Measurements from ENCODE around the gene MAD2L2.

MAD2L2 gene

GRCh38 chr1:11682799-11683198 lies 1.9 kb upstream of the MAD2L2 start:
- no peak for TF ChIP-seq GATA3 (IDR thresholded peaks at IDR 0.05; ENCODE audit: low read depth, low read length)
- TF ChIP-seq GATA2 (IDR thresholded peaks at IDR 0.05; ENCODE audit: low read depth, low read length), result no peak

- TF ChIP-seq GATA2 (IDR thresholded peaks at IDR 0.05; ENCODE audit: low read depth, low read length), result no peak
- no peak for TF ChIP-seq GATA3 (IDR thresholded peaks at IDR 0.05; ENCODE audit: low read depth, low read length)
Observed at GRCh38 chr1:11682287-11682771, 1.4 kb upstream of the MAD2L2 start.

DNA sequence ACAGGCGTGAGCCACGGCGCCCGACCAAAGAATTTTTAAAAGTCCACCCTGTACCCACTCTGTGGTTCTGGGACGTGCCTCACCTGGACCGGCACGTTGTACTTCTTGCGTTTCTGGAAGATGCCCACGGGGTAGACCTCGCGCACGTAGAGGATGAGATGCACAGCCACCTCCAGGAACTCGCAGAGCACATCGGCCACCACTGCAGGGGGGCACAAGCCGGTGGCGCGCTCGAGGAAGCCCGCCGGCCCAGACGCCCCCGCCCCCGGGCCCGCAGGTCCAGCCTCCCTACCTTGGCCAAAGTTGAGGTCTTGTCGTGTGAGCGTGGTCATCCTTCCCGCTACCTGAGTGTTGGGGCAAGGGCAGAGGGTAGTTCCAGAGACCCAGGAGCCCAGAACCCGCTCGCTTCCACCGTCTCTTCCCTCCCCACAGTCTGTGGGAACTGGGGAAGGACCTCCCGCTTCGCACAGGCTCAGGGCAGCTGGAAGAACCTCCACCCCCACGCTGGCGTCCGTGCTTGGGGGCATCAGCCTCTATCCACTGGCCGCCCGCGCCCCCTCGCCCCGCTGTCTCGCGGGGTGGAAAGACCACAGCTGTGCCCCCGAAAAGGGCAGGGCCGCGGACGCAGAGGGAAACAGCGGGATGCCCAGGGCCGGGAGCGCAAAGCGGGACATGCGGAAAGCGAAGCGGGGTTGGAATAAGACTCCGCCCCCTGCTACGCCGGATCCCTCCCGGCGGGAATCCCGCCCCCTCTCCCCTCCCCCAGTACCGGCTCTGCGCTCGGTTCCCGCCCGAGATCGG lies 478 bp downstream of the MAD2L2 start:
- TF ChIP-seq GATA3 (IDR thresholded peaks at IDR 0.05; ENCODE audit: low read depth, low read length) (no peak), GATA2 (IDR thresholded peaks at IDR 0.05; ENCODE audit: low read depth, low read length) (no peak)

DNA sequence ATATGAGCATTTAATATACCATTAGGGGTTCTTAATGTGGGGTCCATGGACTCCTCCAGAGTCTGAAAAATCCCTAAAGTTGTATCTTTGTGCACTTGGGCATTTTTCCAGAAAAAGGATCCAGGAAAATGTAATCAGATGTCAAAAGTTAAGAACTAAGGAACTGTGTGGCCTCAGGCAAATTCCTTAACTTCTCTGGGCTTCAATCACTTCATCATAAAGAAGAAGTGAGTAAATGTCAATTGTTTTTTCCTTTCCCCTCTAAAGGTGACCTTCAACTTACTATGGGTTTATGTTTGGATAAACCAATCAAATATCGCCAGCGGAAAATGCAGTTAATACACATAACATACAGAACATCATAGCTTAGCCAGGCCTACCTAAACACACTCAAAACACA lies 2.5 kb downstream of the MAD2L2 start:
- TF ChIP-seq GATA2 (IDR thresholded peaks at IDR 0.05; ENCODE audit: low read depth, low read length) (no peak), GATA3 (IDR thresholded peaks at IDR 0.05; ENCODE audit: low read depth, low read length) (no peak)

- TF ChIP-seq GATA3 (IDR thresholded peaks at IDR 0.05; ENCODE audit: low read depth, low read length) (no peak), GATA2 (IDR thresholded peaks at IDR 0.05; ENCODE audit: low read depth, low read length) (no peak)
Observed at GRCh38 chr1:11676386-11677103, 4.4 kb downstream of the MAD2L2 start.

GRCh38 chr1:11675325-11675724 lies 5.6 kb downstream of the MAD2L2 start:
- TF ChIP-seq GATA3 (IDR thresholded peaks at IDR 0.05; ENCODE audit: low read depth, low read length) (no peak), GATA2 (IDR thresholded peaks at IDR 0.05; ENCODE audit: low read depth, low read length) (no peak)

DNA sequence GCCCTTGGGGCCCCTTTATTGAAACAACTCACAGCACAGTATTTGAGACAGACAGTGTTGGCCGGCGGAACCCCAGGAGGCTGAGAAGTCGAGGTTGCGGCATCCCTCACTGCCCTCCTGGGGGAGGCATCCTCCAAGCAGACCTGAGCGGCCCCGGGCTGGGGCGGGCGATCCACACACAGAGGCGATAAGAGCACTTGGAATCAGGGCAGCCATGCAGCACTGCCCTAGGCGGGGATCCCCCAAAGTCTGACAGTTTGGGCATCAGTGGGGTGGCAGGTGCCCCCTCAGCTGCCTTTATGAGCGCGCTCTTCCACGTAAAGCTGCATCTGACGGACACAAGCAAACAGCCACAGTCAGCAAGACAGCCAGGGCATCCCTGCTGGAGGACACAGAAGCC lies 6.5 kb downstream of the MAD2L2 start:
- TF ChIP-seq GATA2 (IDR thresholded peaks at IDR 0.05; ENCODE audit: low read depth, low read length) (no peak), GATA3 (IDR thresholded peaks at IDR 0.05; ENCODE audit: low read depth, low read length) (no peak)

DNA sequence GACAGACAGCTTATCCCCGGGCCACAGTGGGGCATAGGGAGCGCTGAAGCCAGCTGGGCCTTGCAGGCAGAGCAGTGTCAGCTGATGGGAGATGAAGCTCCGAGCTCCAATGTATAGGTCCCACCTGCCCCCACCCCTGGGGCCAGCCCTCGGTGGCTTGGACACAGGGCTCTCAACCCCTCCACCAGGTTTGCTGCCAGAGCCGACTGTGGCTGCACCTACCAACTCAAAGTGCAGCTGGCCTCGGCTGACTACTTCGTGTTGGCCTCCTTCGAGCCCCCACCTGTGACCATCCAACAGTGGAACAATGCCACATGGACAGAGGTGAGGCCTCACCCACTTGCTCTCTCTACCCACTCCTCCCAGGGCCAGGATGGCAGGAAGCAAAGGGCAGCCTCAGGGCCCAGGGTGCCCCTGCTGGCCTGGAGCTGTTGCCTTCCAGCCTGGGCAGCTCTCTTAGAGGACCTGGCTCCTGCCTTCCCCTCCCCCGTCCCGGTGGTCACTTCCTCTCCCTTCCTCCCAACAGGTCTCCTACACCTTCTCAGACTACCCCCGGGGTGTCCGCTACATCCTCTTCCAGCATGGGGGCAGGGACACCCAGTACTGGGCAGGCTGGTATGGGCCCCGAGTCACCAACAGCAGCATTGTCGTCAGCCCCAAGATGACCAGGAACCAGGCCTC lies 7.7 kb downstream of the MAD2L2 start:
- no peak for TF ChIP-seq GATA2 (IDR thresholded peaks at IDR 0.05; ENCODE audit: low read depth, low read length)
- no peak for TF ChIP-seq GATA3 (IDR thresholded peaks at IDR 0.05; ENCODE audit: low read depth, low read length)

DNA sequence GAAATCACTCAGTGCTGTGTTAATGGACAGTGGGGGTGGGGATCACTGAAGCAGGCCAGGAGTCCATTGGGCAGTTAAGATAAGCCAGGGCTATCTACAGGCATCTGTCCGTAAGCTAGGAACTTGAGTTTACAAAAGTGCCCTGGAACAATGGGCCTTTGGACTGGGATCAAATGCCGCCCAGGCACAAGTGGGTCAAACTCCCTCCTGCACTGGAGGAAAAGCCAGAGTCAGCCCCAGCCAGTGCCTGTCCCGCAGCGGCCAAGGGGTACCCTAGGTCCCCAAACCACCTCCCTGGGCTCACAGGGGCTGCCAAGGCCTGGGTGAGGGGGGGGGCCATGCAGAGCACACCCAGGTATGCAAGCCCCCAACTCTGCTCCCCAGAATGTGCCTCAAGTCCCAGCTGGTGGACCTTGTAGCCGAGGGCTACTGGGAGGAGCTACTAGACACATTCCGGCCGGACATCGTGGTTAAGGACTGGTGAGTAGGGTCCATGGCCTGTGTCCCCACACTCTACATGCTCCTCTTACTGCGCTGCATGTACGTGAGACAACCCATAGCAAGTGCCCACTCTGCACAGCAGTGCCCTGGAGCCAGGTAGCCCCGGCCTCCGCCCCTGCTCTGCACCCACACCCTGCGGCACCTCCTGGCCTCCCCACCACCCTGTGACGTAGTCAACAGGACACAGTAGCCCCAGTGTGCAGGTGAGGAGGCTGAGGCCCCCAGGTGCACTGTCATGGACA lies 9.2 kb downstream of the MAD2L2 start:
- no peak for TF ChIP-seq GATA2 (IDR thresholded peaks at IDR 0.05; ENCODE audit: low read depth, low read length)
- no peak for TF ChIP-seq GATA3 (IDR thresholded peaks at IDR 0.05; ENCODE audit: low read depth, low read length)

DNA sequence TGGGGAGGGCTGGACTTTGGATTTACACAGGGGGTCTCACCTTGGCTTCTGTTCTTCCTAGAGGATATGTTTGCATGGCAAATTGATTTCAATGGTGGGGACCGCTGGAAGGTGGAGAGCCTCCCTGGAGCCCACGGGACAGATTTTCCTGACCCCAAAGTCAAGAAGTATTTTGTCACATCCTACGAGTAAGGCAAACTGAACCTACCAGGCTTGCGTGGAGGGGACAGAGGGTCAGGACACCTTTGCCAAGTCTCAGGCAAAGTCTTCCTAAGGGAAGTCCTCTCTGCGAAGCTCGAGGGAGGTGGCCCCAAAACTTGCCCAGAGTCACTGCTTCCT lies 9.8 kb downstream of the MAD2L2 start:
- TF ChIP-seq GATA3 (IDR thresholded peaks at IDR 0.05; ENCODE audit: low read depth, low read length), result no peak
- TF ChIP-seq GATA2 (IDR thresholded peaks at IDR 0.05; ENCODE audit: low read depth, low read length), result no peak

GRCh38 chr1:11670747-11671146 lies 10.2 kb downstream of the MAD2L2 start:
- TF ChIP-seq GATA3 (IDR thresholded peaks at IDR 0.05; ENCODE audit: low read depth, low read length) (no peak), GATA2 (IDR thresholded peaks at IDR 0.05; ENCODE audit: low read depth, low read length) (no peak)

DNA sequence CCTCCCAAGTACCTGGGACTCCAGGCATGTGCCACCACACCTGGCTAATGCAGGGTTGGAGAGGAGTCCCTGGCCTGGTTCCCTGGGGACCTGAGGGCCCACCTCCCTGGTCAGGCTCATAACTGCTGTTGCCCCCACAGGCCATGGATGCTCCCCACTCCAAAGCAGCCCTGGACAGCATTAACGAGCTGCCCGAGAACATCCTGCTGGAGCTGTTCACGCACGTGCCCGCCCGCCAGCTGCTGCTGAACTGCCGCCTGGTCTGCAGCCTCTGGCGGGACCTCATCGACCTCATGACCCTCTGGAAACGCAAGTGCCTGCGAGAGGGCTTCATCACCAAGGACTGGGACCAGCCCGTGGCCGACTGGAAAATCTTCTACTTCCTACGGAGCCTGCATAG lies 12.4 kb downstream of the MAD2L2 start:
- no peak for TF ChIP-seq GATA3 (IDR thresholded peaks at IDR 0.05; ENCODE audit: low read depth, low read length)
- TF ChIP-seq GATA2 (IDR thresholded peaks at IDR 0.05; ENCODE audit: low read depth, low read length), result no peak

- TF ChIP-seq GATA3 (IDR thresholded peaks at IDR 0.05; ENCODE audit: low read depth, low read length) (no peak), GATA2 (IDR thresholded peaks at IDR 0.05; ENCODE audit: low read depth, low read length) (no peak)
Observed at GRCh38 chr1:11664336-11665065, 16.4 kb downstream of the MAD2L2 start.
